Activated gamma-delta T cell treated with anti-CD3 and anti-CD28 coated beads, Interleukin-2, amount 50 U/mL, for 16 hours (primary cell): Measurements from ENCODE around the gene BCAP31.
A peak's percentile ranks its signal among the peaks of the same experiment; 100 is the strongest.

ENCODE experiments used
- DNase-seq: peaks from one replicate; pipeline ENCODE4 v3.0.0-alpha.2; 2020; ENCODE audit warnings: low read depth

BCAP31 gene

GRCh38 chrX:153724252-153725038 is at the start of gene BCAP31, which contains the start of gene ABCD1:
Gene BCAP31, minus strand, starts transcription at chrX:153724387. Its CDS starts 1,143 bp downstream, at chrX:153723244.
Gene ABCD1, plus strand, starts transcription at chrX:153724856. Its CDS starts 411 bp downstream, at chrX:153725267.
- DNase-seq = peak; percentile 78

GRCh38 chrX:153773218-153773611 is 49.0 kb upstream of the BCAP31 start:
- no peak for DNase-seq

- DNase-seq = no peak
These were observed 48.4 kb upstream of the BCAP31 start for GRCh38 chrX:153772316-153773217.

DNA sequence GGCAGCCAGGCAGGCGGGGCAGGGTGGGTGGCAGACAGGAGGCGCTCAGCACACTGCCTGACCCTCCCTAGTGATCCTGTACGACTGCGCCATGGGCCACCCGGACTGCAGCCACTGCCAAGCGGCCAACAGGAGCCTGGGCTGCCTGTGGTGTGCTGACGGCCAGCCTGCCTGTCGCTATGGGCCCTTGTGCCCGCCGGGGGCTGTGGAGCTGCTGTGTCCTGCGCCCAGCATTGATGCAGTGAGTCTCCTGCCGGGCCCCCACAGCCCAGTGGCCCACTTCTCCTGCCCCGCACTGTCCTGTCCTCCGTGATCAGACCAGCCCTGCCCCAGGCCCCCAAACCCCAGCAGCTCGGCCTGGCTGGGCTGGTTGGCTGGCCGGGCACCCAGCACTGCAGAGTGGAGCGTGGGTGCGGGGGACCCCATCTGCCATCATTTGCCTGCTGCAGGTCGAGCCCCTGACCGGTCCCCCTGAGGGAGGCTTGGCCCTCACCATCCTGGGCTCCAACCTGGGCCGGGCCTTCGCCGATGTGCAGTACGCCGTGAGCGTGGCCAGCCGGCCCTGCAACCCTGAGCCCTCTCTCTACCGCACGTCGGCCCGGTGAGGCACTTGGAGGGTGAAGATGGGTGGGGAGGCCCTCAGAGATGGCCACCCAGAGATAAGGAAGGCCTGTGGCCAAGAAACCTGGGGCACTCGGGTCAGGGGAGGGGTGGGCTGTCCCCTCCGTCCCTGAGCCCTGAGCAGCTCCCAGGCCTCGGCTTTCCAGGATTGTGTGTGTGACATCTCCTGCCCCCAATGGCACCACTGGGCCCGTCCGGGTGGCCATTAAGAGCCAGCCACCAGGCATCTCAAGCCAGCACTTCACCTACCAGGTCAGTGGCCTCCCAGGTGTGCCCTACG is 47.5 kb upstream of the BCAP31 start:
- DNase-seq = no peak

DNA sequence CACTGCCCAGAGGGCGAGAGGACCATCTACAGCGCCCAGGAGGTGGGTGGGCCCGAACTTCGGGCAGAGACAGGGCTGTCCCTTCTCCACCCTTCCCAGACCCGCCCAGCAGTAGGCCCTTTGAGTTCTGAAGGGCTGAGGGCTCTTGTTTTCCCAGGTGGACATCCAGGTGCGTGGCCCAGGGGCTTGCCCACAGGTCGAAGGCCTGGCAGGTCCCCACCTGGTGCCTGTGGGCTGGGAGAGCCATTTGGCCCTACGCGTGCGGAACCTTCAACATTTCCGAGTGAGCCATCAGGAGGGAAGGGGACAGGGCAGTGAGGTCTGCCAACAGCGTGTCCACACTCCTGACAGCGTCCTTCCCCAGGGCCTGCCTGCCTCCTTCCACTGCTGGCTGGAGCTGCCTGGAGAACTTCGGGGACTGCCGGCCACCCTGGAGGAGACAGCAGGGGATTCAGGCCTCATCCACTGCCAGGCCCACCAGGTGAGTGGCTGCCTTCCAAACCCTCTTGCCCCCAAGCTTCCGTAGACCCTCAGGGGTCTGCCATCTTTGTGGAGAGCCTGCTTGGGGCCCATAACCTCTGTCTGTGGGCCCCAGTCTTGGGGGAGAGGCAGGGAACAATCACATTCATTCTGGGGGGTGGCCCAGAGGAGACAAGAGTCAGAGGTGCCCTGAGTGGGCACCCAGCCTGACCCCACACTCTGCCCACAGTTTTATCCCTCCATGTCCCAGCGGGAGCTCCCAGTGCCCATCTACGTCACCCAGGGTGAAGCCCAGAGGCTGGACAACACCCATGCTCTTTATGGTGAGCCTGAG is 46.6 kb upstream of the BCAP31 start:
- DNase-seq = no peak

- no peak for DNase-seq
These were observed 45.8 kb upstream of the BCAP31 start for GRCh38 chrX:153769865-153770600.

GRCh38 chrX:153769158-153769864 is 45.1 kb upstream of the BCAP31 start:
- DNase-seq = no peak

GRCh38 chrX:153768311-153769157 is 44.3 kb upstream of the BCAP31 start:
- DNase-seq = no peak

DNA sequence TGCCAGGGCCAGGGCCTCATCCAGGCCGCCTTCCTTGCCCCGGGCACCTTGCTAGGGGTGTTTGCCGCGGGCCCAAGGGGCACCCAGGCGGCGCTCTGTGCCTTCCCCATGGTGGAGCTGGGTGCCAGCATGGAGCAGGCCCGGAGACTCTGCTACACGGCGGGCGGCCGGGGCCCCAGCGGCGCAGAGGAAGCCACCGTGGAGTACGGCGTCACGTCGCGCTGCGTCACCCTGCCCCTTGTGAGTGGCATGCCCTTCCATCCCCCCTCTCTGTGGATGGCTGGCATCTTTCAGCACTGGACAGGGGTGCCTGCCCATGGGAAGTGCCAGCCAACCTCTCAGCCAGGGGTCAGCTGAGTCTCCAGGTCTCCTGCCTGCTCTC is 43.5 kb upstream of the BCAP31 start:
- no peak for DNase-seq

- no peak for DNase-seq
These were observed 42.9 kb upstream of the BCAP31 start for GRCh38 chrX:153766871-153767673.

DNA sequence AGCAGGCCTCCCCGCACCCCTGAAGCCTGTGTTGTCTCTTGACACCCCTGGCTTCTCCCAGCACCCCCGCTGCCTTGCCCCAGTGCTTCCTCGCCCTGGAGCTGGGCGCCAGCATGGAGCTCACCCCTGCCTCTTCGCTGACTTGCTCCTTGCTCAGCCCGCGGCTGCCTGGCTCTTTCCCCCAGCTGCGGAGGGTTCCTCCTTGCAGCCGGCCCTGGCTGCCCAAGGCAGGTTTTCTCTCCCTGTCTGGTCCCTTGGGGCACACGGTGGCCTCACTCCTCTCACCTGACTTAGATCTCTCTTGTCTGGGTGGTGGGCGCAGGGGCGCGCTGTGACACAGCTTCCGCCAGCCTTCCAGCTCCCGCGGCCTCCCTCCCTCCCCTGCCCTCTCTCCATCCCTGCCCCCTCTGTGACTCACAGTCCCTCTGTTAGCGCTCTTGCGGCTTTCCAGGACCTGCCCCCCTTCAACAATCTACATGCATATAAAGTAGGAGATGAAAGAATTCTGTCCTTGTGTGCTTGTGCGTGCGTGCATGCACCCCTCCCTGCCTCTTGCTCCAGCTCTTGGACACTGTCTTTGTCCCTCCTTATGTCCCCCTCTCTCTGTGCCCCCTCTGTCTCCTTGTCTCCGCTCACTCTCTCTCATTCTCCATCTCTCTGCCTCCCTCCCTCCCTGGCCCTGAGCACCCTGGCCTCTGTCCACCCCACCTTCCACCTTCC is 42.1 kb upstream of the BCAP31 start:
- DNase-seq = no peak

DNA sequence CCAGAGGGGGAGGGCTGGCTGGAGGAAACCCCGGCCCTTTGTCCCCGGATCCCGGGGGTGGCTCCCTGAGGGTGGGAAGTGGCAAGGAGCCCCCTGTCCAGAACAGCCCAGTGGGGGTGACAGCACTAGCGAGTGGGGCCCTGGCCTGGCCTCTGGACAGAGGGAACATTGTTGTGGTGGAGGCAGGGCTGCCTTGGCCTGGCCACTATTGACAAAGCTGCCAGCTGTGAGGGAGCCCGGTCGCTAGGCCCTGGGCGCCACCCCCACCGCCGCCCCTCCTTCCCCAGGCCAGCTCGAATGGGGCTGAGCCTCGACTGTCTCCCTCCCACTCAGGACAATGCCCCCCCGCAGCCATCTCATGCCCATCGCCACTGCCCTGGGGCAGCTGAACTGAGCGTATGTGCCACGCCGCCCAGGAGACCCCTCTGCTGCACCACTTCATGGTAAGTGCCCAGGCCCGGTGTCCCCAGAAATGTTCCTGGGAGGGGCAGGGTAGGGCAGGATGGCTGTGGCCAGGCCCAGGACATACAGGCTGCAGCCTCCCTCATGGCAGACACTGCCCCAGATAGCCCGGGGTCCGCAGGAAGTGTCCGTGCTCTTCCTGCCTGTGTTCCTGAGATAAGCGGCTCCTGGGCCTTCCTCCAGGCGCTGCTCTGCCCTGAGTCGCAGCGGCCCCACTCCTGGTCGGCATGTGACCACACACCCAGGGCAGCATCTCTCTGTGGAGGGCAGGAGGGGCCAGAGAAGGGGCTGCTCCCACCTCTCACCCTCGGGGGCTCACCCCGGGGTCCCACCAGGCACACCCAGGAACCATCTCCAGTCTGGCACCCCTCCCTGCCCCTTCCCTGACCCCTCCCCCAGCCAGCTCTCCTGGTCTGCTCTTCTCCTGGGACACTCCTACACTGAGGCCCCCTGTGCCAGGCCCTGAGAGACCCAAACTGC is 41.2 kb upstream of the BCAP31 start:
- no peak for DNase-seq

- DNase-seq = no peak
These were observed 40.6 kb upstream of the BCAP31 start for GRCh38 chrX:153764786-153765137.

- peak; percentile 62 for DNase-seq
These were observed 40.0 kb upstream of the BCAP31 start, which contains the start of gene PLXNB3 for GRCh38 chrX:153763989-153764755. Gene PLXNB3, plus strand, starts transcription at chrX:153764249. Its CDS starts 1,287 bp downstream, at chrX:153765536.

- DNase-seq = no peak
These were observed 39.2 kb upstream of the BCAP31 start for GRCh38 chrX:153763298-153763932.
